Tibial artery (tissue), 4 donors: ENCODE data around the gene MUC5B.
"Not testable (repeated sequence)": the region's sequence is repeated elsewhere in the genome, so short reads cannot be mapped to it uniquely, and the experiment has no call there.

ENCODE experiments used
- DNase-seq, 2 donors: peaks; one replicate each; pipeline ENCODE4 v3.0.0-alpha.2; 2019
- H3K27ac ChIP-seq, 2 donors: fragments of 200-600 bp; sonication (generic) in 1 of 2; 1 replicate in 1 of 2; 2 replicates in 1 of 2; pipeline ENCODE4 v1.5.1; 2018 to 2019; ENCODE audit warnings: mild to moderate bottlenecking in 1 of 2
- H3K27me3 ChIP-seq, 2 donors: fragments of 200-600 bp; sonication (generic) in 1 of 2; one replicate each; pipeline versions ENCODE4 v1.5.1 to v1.6.0; 2016 to 2019
- H3K36me3 ChIP-seq, 3 donors: fragments of 200-600 bp; sonication (generic) in 2 of 3; one replicate each; pipeline ENCODE4 v1.5.1; 2016 to 2019; ENCODE audit warnings: mild to moderate bottlenecking in 2 of 3
- H3K4me1 ChIP-seq, 4 donors: fragments of 200-600 bp; sonication (generic) in 2 of 4; 1 replicate in 3 of 4; 2 replicates in 1 of 4; pipeline ENCODE4 v1.5.1; 2016 to 2019
- H3K4me3 ChIP-seq, 2 donors: fragments of 200-600 bp; sonication (generic) in 1 of 2; 1 replicate in 1 of 2; 2 replicates in 1 of 2; pipeline ENCODE4 v1.5.1; 2018 to 2019; ENCODE audit warnings: mild to moderate bottlenecking in 2 of 2
- H3K9me3 ChIP-seq, 3 donors: fragments of 200-600 bp; sonication (generic) in 1 of 3; one replicate each; pipeline ENCODE4 v1.5.1; 2016 to 2019
- CTCF ChIP-seq, 2 experiments: fragments of 200-600 bp in 1 of 2; fragments of 450-650 bp in 1 of 2; IDR thresholded peaks; one replicate each; pipeline ENCODE4 v1.5.1; 2017 to 2019; ENCODE audit warnings: antibody characterized with exemption in 2 of 2, mild to moderate bottlenecking in 1 of 2, moderate library complexity in 1 of 2
- intact Hi-C: fragments of 100-400 bp; cut with DNase I; formaldehyde crosslinking; loops from one replicate; pipeline ENCODE4 v1.15.0; 2023; ENCODE audit warnings: low total_unique reads

Gene MUC5B

GRCh38 chr11:1262172-1263006 lies 39.5 kb downstream of the MUC5B start:
- H3K27ac ChIP-seq, result peak overlapping the region; percentile 65 to 78
- no peaks in the 10 kb centered on the region for H3K36me3 ChIP-seq
- H3K27me3 ChIP-seq, result peaks cover 0 to 5% of the 10 kb centered on the region in 2 donors
- intact Hi-C loops, result no loop called here
- TF ChIP-seq CTCF (IDR thresholded peaks at IDR 0.05), result no peak
- H3K4me3 ChIP-seq, result peak overlapping the region; percentile 49 to 51
- H3K4me1 ChIP-seq, result peaks cover 0 to 16% (median 13%) of the 10 kb centered on the region in 4 donors
- no peaks in the 10 kb centered on the region for H3K9me3 ChIP-seq
- DNase-seq, result peak; percentile 88 to 97

- Histone ChIP-seq H3K27ac (peak overlapping the region; percentile 65 to 78), H3K4me1 (peaks cover 0 to 16% (median 13%) of the 10 kb centered on the region in 4 donors), H3K9me3 (no peaks in the 10 kb centered on the region), H3K27me3 (no peaks in the 10 kb centered on the region), H3K4me3 (peak overlapping the region; percentile 49 to 51), H3K36me3 (no peaks in the 10 kb centered on the region)
- no peak for TF ChIP-seq CTCF (IDR thresholded peaks at IDR 0.05)
- intact Hi-C loops, result no loop called here
- no peak for DNase-seq
Observed at GRCh38 chr11:1263010-1263409, 40.1 kb downstream of the MUC5B start.

- Histone ChIP-seq H3K27ac (peak overlapping the region; percentile 4 to 36), H3K4me1 (peaks cover 0 to 16% (median 13%) of the 10 kb centered on the region in 4 donors)
- DNase-seq, H3K36me3 ChIP-seq, H3K27me3 ChIP-seq, H3K9me3 ChIP-seq, H3K4me3 ChIP-seq, intact Hi-C loops: not testable (repeated sequence)
- TF ChIP-seq CTCF (IDR thresholded peaks at IDR 0.05), result peak; percentile 36 to 40
Observed at GRCh38 chr11:1264444-1264843, 41.6 kb downstream of the MUC5B start.

- DNase-seq, intact Hi-C loops, H3K4me3 ChIP-seq, H3K27ac ChIP-seq, H3K36me3 ChIP-seq, H3K27me3 ChIP-seq, H3K9me3 ChIP-seq: not testable (repeated sequence)
- peaks cover 0 to 16% (median 13%) of the 10 kb centered on the region in 4 donors for H3K4me1 ChIP-seq
Observed at GRCh38 chr11:1265480-1265879, 42.6 kb downstream of the MUC5B start.

- H3K4me3 ChIP-seq, H3K36me3 ChIP-seq, H3K9me3 ChIP-seq, H3K27ac ChIP-seq, H3K27me3 ChIP-seq, DNase-seq, intact Hi-C loops: not testable (repeated sequence)
- peaks cover 0 to 11% (median 11%) of the 10 kb centered on the region in 4 donors for H3K4me1 ChIP-seq
Observed at GRCh38 chr11:1266976-1267375, 44.1 kb downstream of the MUC5B start.

- DNase-seq, result no peak
Observed at GRCh38 chr11:1267441-1268100, 44.7 kb downstream of the MUC5B start.

More at GRCh38 chr11:1267441-1268100, 44.7 kb downstream of the MUC5B start:
- no peaks in the 10 kb centered on the region for H3K27me3 ChIP-seq
- H3K4me1 ChIP-seq, result peaks cover 0 to 7% (median 6%) of the 10 kb centered on the region in 4 donors
- H3K4me3 ChIP-seq, result no peak overlapping the region
- no peak overlapping the region for H3K27ac ChIP-seq
- TF ChIP-seq CTCF (IDR thresholded peaks at IDR 0.05), result no peak
- no peaks in the 10 kb centered on the region for H3K9me3 ChIP-seq
- peaks cover 0 to 8% (median 5%) of the 10 kb centered on the region in 3 donors for H3K36me3 ChIP-seq
- intact Hi-C loops, result no loop called here
